ENCODE results near the gene SERTAD4. TPM values are rescaled to one million over a fixed set of nuclear protein-coding genes. Genes with fewer than 3 reads are reported as not detected.
A peak's percentile ranks its signal among the peaks of the same experiment; 100 is the strongest.

Gene SERTAD4
- total and polyA plus RNA-seq, 2 of the 8 experiments (the other 6 are each of a cell fraction or from before 2014, with no cell fraction given) = 0.54 to 3.2 TPM

- Histone ChIP-seq H3K27ac (ENCODE audit: low read depth, low read length) (no peak overlapping the region), H2BK12ac (ENCODE audit: low read depth, low read length) (0 out of 2 replicates have a peak overlapping the region, but pooled peaks have one; percentile 22), H3K36me3 (ENCODE audit: control insufficient read depth in 2 of 4, insufficient read depth in 4 of 4, low read length in 3 of 4) (no peaks in the 10 kb centered on the region), H3K9ac (replicated peaks in 1 of 4; ENCODE audit: extremely low read depth in 1 of 4, low read depth in 3 of 4, low read length in 3 of 4) (no peak overlapping the region), H3K14ac (ENCODE audit: insufficient read length) (no peak overlapping the region), H3K4me3 (ENCODE audit: extremely low read depth in 1 of 4, insufficient read depth in 2 of 4, low read depth in 3 of 4, low read length in 4 of 4) (no peak overlapping the region), H3K23ac (ENCODE audit: insufficient read length) (no peak overlapping the region), H4K5ac (ENCODE audit: insufficient read length, low read depth, low read length) (no peak overlapping the region), H2AFZ (ENCODE audit: low read length) (peak overlapping the region; percentile 71; the same call in 1 of the 2 replicates), H4K20me1 (replicated peaks in 1 of 2; ENCODE audit: control insufficient read depth in 1 of 2, insufficient read depth in 2 of 2, low read length in 2 of 2) (peaks cover 0 to 2% of the 10 kb centered on the region in 2 experiments), H3K18ac (ENCODE audit: extremely low read depth, low read length) (no peak overlapping the region), H3K9me3 (ENCODE audit: insufficient read depth in 2 of 2, low read depth in 1 of 2, low read length in 1 of 2) (no peaks in the 10 kb centered on the region), H3K4me1 (replicated peaks in 1 of 4; ENCODE audit: control insufficient read depth in 3 of 4, insufficient read depth in 4 of 4, low read length in 3 of 4) (peaks cover 0 to 19% (median 9%) of the 10 kb centered on the region in 4 experiments; a peak in 5 of 7 replicates), H2AK5ac (ENCODE audit: low read depth, low read length) (no peak overlapping the region), H4K91ac (replicated peaks; ENCODE audit: insufficient read length, low read length) (no peak overlapping the region), H2BK15ac (ENCODE audit: low read length) (no peak overlapping the region), H3K27me3 (replicated peaks in 1 of 4; ENCODE audit: control insufficient read depth in 3 of 4, extremely low read depth in 1 of 4, insufficient read depth in 3 of 4, low read length in 3 of 4) (peaks cover 0 to 43% (median 19%) of the 10 kb centered on the region in 4 experiments; a peak in 6 of 7 replicates), H2BK120ac (replicated peaks; ENCODE audit: low read depth, low read length) (no peak overlapping the region), H3K79me1 (ENCODE audit: low read depth, low read length) (no peaks in the 10 kb centered on the region), H3K23me2 (ENCODE audit: low read depth, low read length) (peaks cover 13% of the 10 kb centered on the region; the same call in 1 of the 2 replicates), H2BK5ac (ENCODE audit: low read depth, low read length) (no peak overlapping the region), H3K56ac (replicated peaks; ENCODE audit: insufficient read length, low read depth, low read length) (no peak overlapping the region), H4K8ac (ENCODE audit: extremely low read depth, insufficient read depth, low read length) (no peak overlapping the region), H3K4ac (replicated peaks; ENCODE audit: insufficient read length, low read depth, low read length) (no peak overlapping the region), H3K79me2 (ENCODE audit: control insufficient read depth in 1 of 2, insufficient read depth in 2 of 2, low read length in 2 of 2) (no peaks in the 10 kb centered on the region), H3K4me2 (ENCODE audit: insufficient read depth in 1 of 2, low read depth in 2 of 2, low read length in 2 of 2) (0 out of 4 replicates have a peak overlapping the region, but pooled peaks of 1 of the 2 experiments have one; percentile 14), H2BK20ac (ENCODE audit: low read length) (no peak overlapping the region)
- CTCF ChIA-PET (ENCODE audit: partially characterized antibody) = interaction anchor here (0.8 to 5.7 kb wide), 9 partner anchors 11 to 1461 kb away, joined by 3 to 35 read pairs (median 3); no protein-coding TSS in a partner anchor
- POLR2A ChIA-PET (ENCODE audit: partially characterized antibody) = interaction anchor here (1.2 to 1.4 kb wide), 4 partner anchors 14 to 137 kb away, joined by 4 to 5 read pairs (median 4); no protein-coding TSS in a partner anchor
- TF ChIP-seq EGR1 (IDR thresholded peaks at IDR 0.05; ENCODE audit: borderline replicate concordance, low read depth, low read length) (no peak), KDM4A (IDR thresholded peaks at IDR 0.05; ENCODE audit: low read depth, low read length, severe bottlenecking) (no peak), SP2 (IDR thresholded peaks at IDR 0.05; ENCODE audit: low read length) (no peak)
- FAIRE-seq (no peak), DNase-seq (ENCODE audit: low read depth in 1 of 2, low spot score in 2 of 2) (no peak)
- WGBS, 2 experiments (ENCODE audit: extremely low coverage in 1 of 2, insufficient coverage in 1 of 2, insufficient read length in 1 of 2, insufficient replicate concordance in 2 of 2, low coverage in 1 of 2, low lambda C conversion rate in 2 of 2, missing lambda C conversion rate in 1 of 2) = 75% methylated on average over 10 of the region's 10 CpGs; no CpG with 5 or more reads in 1 of the 2 experiments
These were observed 4.3 kb downstream of the SERTAD4 start for GRCh38 chr1:210236840-210237409.

All from H1 (cell line).